GM12891 (cell line): ENCODE results near the gene PPP1R3F.

Experiments used
- POLR2A ChIP-seq: IDR thresholded peaks from 2 replicates; pipeline ENCODE4 v1.6.1; 2011; ENCODE audit warnings: low read depth, low read length, control low read depth
- POLR2AphosphoS5 ChIP-seq: IDR thresholded peaks from 2 replicates; pipeline ENCODE4 v1.6.1; 2011; ENCODE audit warnings: low read depth, low read length, control low read depth

- TF ChIP-seq POLR2A (no peak), POLR2AphosphoS5 (no peak)
These were observed 7.9 kb downstream of the PPP1R3F start for GRCh38 chrX:49277535-49277830.
